Fibroblast of villous mesenchyme (primary cell): Measurements from ENCODE around the gene RAB3IL1. TPM values are rescaled to one million over a fixed set of nuclear protein-coding genes. Genes with fewer than 3 reads are reported as not detected.
"Not testable (repeated sequence)": the region's sequence is repeated elsewhere in the genome, so short reads cannot be mapped to it uniquely, and the experiment has no call there.

Experiments used
- DNase-seq: peaks from one replicate; pipeline ENCODE4 v3.0.0-alpha.2; 2010; ENCODE audit warnings: low read depth
- H3K4me3 ChIP-seq: 2 replicates; pipeline ENCODE4 v1.5.1; 2011; ENCODE audit warnings: low read depth, mild to moderate bottlenecking, low read length
- total RNA-seq: library from RNA; depleted of rRNA; stranded (reverse); fragments of >200 nt; gene quantifications from 2 replicates; pipeline ENCODE4 v1.2.3, GENCODE V29; 2012
- TF ChIP-seq, protein P1 (sequence below): IDR thresholded peaks from 2 replicates; pipeline ENCODE4 v1.5.1; 2012; ENCODE audit warnings: low read depth, mild to moderate bottlenecking, low read length; ENCODE audit not compliant: insufficient read depth

RAB3IL1 gene
- total RNA-seq, 1 donor, result 6.9 TPM

DNA sequence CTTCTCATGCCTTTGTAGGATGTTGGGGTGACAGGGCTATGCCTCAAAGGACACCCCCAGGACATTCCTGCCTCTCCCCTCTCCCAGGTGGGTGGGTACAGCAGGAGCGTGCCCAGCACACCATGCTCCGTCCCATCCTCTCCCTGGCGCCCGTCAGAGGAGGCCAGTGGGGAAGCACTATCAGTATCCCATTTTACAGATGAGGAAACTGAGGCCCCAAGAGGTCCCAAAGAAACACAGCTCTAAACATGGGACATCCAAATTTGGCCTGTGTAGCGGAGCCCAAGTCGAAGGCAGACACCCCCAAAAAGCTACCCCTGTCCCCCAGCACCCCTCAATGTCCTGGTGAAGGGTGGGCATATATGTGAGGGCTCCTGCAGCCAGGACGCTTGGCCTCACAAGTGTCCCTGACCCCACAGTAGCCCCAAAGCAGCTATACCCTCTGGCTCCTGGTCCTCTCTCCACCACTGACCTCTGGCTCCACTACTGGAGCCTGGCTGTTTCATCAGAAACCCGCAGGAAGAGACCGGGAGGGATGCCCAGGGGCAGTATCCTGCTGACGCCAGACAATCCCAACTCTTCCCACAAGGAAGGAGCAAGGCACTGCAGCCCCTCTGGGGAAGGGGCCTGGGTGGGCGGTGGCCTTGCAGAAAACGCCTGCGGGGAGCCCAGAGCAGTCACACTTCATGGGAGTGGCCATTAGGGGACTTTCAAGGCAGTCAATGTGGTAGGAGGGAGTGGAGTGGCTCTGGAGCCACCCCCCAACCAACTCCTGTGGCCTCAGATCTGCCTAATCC, 31.4 kb downstream of the RAB3IL1 start:
- no peak for DNase-seq
- TF ChIP-seq, protein P1, sequence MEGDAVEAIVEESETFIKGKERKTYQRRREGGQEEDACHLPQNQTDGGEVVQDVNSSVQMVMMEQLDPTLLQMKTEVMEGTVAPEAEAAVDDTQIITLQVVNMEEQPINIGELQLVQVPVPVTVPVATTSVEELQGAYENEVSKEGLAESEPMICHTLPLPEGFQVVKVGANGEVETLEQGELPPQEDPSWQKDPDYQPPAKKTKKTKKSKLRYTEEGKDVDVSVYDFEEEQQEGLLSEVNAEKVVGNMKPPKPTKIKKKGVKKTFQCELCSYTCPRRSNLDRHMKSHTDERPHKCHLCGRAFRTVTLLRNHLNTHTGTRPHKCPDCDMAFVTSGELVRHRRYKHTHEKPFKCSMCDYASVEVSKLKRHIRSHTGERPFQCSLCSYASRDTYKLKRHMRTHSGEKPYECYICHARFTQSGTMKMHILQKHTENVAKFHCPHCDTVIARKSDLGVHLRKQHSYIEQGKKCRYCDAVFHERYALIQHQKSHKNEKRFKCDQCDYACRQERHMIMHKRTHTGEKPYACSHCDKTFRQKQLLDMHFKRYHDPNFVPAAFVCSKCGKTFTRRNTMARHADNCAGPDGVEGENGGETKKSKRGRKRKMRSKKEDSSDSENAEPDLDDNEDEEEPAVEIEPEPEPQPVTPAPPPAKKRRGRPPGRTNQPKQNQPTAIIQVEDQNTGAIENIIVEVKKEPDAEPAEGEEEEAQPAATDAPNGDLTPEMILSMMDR, result no peak
- no peak overlapping the region for H3K4me3 ChIP-seq

DNA sequence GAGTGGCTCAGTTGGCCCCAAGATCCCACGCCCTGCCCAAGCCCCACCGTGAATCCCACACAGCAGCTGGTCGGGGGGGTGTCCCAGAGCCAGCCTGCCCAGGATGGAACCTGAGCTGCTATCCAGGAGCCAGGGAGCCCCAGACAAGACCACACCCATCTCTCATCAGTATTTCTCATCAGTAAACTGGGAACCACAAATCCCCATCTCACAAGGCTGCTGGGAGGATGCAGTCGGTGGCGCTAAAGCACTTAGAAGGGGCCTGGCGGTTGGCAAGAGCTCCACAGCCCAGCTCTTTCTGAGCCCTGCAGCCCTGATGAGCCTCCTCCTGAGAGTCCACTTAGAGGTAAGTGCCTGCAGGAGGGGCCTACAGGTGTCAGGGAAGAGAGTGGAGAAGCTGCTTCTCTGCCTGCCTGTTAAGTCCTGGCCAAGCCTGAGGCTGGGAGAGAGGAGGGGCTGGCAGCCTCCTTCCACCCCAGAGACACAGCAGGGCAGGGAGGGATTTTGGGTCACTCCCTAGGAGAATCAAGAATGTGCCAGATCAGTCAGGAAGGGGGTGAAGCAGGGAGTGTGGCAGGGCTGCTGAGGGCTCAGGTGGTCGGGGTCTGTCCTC, 32.1 kb downstream of the RAB3IL1 start:
- no peak for DNase-seq
- no peak overlapping the region for H3K4me3 ChIP-seq
- TF ChIP-seq, protein P1, result no peak

DNA sequence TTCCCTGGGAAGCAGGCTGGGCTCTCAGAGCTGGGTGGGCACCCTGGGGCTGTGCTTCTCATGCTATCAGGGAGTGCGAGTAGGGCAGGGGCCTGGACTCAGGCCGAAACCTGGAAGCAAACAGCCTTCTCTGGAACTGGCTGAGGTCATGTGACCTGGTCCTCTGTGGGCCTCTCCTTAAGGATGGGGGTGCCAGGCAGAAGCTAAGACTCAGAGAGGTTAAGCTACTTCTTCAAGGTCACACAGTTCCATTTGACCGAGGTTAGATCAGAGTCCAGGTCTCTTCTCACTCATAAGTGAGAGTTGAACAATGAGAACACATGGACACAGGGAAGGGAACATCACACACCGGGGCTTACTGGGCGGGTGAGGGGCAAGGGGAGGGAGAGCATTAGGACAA, 33.4 kb downstream of the RAB3IL1 start:
- H3K4me3 ChIP-seq, result no peak overlapping the region
- DNase-seq, result no peak
- TF ChIP-seq, protein P1, result no peak

DNA sequence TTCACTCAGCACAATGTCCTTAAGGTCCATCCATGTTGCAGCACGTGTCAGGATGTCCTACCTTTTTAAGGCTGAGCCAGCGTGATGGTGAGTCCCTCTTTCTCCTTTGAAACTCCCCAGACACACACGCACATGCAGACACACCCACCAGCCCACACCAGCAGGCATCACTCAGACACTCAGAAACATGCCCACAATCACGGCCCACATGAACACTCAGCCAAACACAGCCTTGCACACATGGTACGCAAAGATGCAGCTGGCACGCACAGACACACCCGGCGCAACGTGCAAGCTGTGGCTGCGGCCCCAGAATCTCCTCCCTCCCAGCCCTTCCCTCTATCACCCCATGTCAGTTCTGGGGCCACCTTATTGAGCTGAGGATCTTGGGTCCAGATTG, 34.0 kb downstream of the RAB3IL1 start:
- TF ChIP-seq, protein P1, result no peak
- DNase-seq, result no peak

DNA sequence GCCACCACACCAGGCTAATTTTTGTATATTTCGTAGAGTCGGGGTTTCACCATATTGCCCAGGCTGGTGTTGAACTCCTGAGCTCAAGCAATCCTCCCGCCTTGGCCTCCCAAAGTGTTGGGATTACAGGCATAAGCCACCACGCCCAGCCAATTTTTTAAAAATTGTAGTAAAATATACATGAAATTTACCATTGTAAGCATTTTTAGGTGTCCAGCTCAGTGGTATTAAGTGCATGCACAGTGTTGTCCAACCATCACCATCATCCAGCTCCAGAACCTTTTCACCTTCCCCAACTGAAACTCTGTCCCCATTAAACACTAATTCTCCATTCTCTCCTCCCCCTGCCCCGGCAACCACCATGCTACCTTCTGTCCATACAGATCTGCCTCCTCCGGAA, 34.5 kb downstream of the RAB3IL1 start:
- H3K4me3 ChIP-seq, result no peak overlapping the region
- TF ChIP-seq, protein P1, result no peak
- no peak for DNase-seq

More for the DNA sequence above, 34.0 kb downstream of the RAB3IL1 start:
- no peak overlapping the region for H3K4me3 ChIP-seq

DNA sequence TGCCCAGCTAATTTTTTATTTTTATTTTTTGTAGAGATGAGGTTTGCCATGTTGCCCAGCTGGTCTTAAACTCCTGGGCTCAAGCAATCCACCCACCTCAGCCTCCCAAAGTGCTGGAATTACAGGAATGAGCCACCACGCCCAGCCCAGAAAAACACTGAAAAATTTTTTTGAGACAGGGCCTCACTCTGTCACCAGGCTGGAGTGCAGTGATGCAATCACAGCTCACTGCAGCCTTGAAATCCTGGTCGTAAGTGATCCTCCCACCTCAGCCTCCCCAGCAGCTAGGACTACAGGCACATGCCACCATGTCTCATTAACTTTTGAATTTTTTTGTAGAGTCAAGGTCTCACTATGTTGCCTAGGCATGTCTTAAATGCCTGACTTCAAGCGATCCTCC, 35.1 kb downstream of the RAB3IL1 start:
- DNase-seq, H3K4me3 ChIP-seq: not testable (repeated sequence)

DNA sequence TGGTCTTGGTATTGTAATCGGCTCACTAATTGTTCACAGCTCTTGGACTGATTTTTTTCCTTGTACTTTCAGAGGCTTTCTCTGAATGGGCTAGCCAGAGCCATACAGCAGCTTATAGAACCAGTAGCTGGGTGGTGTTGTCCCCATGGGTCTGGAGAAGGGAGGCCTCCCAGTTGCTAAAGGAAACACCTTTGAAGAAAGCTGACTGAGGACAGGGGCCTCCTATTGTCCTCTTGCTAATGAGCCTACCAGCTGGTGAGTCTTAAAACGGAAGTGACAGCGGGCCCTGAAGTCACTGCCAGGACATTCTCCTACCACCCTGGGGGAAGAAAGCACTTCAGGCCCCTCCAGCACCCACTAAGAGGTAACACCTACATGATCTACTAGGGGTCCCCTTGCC, 36.0 kb downstream of the RAB3IL1 start:
- TF ChIP-seq, protein P1, result no peak
- H3K4me3 ChIP-seq, result no peak overlapping the region
- DNase-seq, result no peak
